MM.1S (cell line): ENCODE results near the gene PRXL2A.
"Not testable (repeated sequence)": the region's sequence is repeated elsewhere in the genome, so short reads cannot be mapped to it uniquely, and the experiment has no call there.

ENCODE experiments used
- DNase-seq: peaks from one replicate; pipeline ENCODE4 v3.0.0-alpha.2; 2015
- H2AFZ ChIP-seq: fragments of 300-600 bp; sonication (generic); 2 replicates; pipeline ENCODE4 v1.6.0; 2016; ENCODE audit warnings: antibody characterized with exemption, low read length
- H3F3A ChIP-seq: fragments of 300-600 bp; sonication (generic); 2 replicates; pipeline ENCODE4 v1.6.1; 2016; ENCODE audit warnings: mild to moderate bottlenecking, antibody characterized with exemption, low read length, moderate library complexity, mixed read lengths; ENCODE audit not compliant: insufficient read depth
- H3K27ac ChIP-seq: fragments of 300-600 bp; sonication (generic); 2 replicates; pipeline ENCODE4 v1.5.1; 2016; ENCODE audit warnings: mild to moderate bottlenecking, low read length
- H3K27me3 ChIP-seq: fragments of 300-600 bp; sonication (generic); replicated peaks from 2 replicates; pipeline ENCODE4 v1.6.0; 2016; ENCODE audit warnings: low read length; ENCODE audit not compliant: insufficient read depth
- H3K36me3 ChIP-seq: fragments of 300-600 bp; sonication (generic); replicated peaks from 2 replicates; pipeline ENCODE4 v1.6.1; 2016; ENCODE audit warnings: mild to moderate bottlenecking, low read length, mixed read lengths; ENCODE audit not compliant: insufficient read depth
- H3K4me1 ChIP-seq: fragments of 300-600 bp; sonication (generic); 2 replicates; pipeline ENCODE4 v1.6.1; 2016; ENCODE audit warnings: low read length, mixed read lengths
- H3K4me2 ChIP-seq: fragments of 300-600 bp; sonication (generic); 2 replicates; pipeline ENCODE4 v1.6.0; 2016; ENCODE audit warnings: low read depth, low read length
- H3K4me3 ChIP-seq: fragments of 300-600 bp; sonication (generic); 2 replicates; pipeline ENCODE4 v1.5.1; 2016; ENCODE audit warnings: low read length, mixed read lengths
- H3K79me2 ChIP-seq: fragments of 300-600 bp; sonication (generic); 2 replicates; pipeline ENCODE4 v1.6.1; 2016; ENCODE audit warnings: mixed run types, low read length, mixed read lengths
- H3K9ac ChIP-seq: fragments of 300-600 bp; sonication (generic); 2 replicates; pipeline ENCODE4 v1.6.1; 2016; ENCODE audit warnings: low read length, mixed read lengths
- H3K9me2 ChIP-seq: fragments of 300-600 bp; sonication (generic); replicated peaks from 2 replicates; pipeline ENCODE4 v1.6.1; 2016; ENCODE audit warnings: mild to moderate bottlenecking, low read length, mixed read lengths; ENCODE audit not compliant: insufficient read depth
- H3K9me3 ChIP-seq: fragments of 300-600 bp; sonication (generic); replicated peaks from 2 replicates; pipeline ENCODE4 v1.6.1; 2016; ENCODE audit warnings: mild to moderate bottlenecking, low read length, mixed read lengths; ENCODE audit not compliant: insufficient read depth
- H4K20me1 ChIP-seq: fragments of 300-600 bp; sonication (generic); 2 replicates; pipeline ENCODE4 v1.6.1; 2016; ENCODE audit warnings: mild to moderate bottlenecking, low read length, moderate library complexity, mixed read lengths; ENCODE audit not compliant: insufficient read depth
- CTCF ChIP-seq: fragments of 300-600 bp; sonication (generic); IDR thresholded peaks from 2 replicates; pipeline ENCODE4 v1.5.1; 2016; ENCODE audit warnings: antibody characterized with exemption, low read length, mixed read lengths
- EZH2 ChIP-seq: fragments of 300-600 bp; sonication (generic); optimal IDR thresholded peaks from 2 replicates; pipeline ENCODE3; 2017; ENCODE audit warnings: low read depth, mild to moderate bottlenecking, antibody characterized with exemption, low read length, mixed read lengths
- EZH2phosphoT487 ChIP-seq: fragments of 300-600 bp; sonication (generic); IDR thresholded peaks from 2 replicates; pipeline ENCODE4 v1.6.1; 2018; ENCODE audit warnings: antibody characterized with exemption, low read length

Gene PRXL2A

GRCh38 chr10:80408242-80409101 lies at the start of gene PRXL2A:
Gene PRXL2A, plus strand, starts transcription at chr10:80408551. Its CDS starts 11,917 bp downstream, at chr10:80420468.
- peak within 1 kb of the TSS; percentile 93 for H3K4me3 ChIP-seq
- H4K20me1 ChIP-seq = no peaks in the 10 kb centered on the region
- DNase-seq = peak; percentile 78
- peak within 1 kb of the TSS; percentile 59; the same call in 1 of the 2 replicates for H3K9ac ChIP-seq
- no peak within 1 kb of the TSS for H3K27ac ChIP-seq
- peak within 1 kb of the TSS; percentile 82 for H3K4me2 ChIP-seq
- H3K79me2 ChIP-seq = no peaks in the 10 kb centered on the region
- H2AFZ ChIP-seq = peak within 1 kb of the TSS; percentile 83
- H3F3A ChIP-seq = 0 out of 2 replicates have a peak, but pooled peaks cover 3% of the 10 kb centered on the region
- TF ChIP-seq CTCF (no peak), EZH2phosphoT487 (no peak), EZH2 (no peak)
- H3K36me3 ChIP-seq = no peaks in the 10 kb centered on the region
- H3K9me3 ChIP-seq = no peaks in the 10 kb centered on the region
- no peaks in the 10 kb centered on the region for H3K9me2 ChIP-seq
- no peaks in the 10 kb centered on the region for H3K4me1 ChIP-seq
- H3K27me3 ChIP-seq = no peaks in the 10 kb centered on the region

- H2AFZ ChIP-seq, H3K79me2 ChIP-seq, H3K9me3 ChIP-seq, H3F3A ChIP-seq, H3K36me3 ChIP-seq, H3K27ac ChIP-seq, DNase-seq, H3K4me3 ChIP-seq, H3K9ac ChIP-seq, H3K9me2 ChIP-seq, H3K4me2 ChIP-seq, H4K20me1 ChIP-seq, H3K27me3 ChIP-seq, H3K4me1 ChIP-seq: not testable (repeated sequence)
Measured at GRCh38 chr10:80358925-80359324, 49.4 kb upstream of the PRXL2A start.

GRCh38 chr10:80359644-80360043 lies 48.7 kb upstream of the PRXL2A start:
- no peak overlapping the region for H3K27ac ChIP-seq
- no peaks in the 10 kb centered on the region for H4K20me1 ChIP-seq
- DNase-seq = no peak
- no peak overlapping the region for H3K4me2 ChIP-seq
- no peak overlapping the region for H3K9ac ChIP-seq
- H3K27me3 ChIP-seq = no peaks in the 10 kb centered on the region
- no peak overlapping the region for H3K4me3 ChIP-seq
- no peak overlapping the region for H2AFZ ChIP-seq
- no peaks in the 10 kb centered on the region for H3F3A ChIP-seq
- TF ChIP-seq EZH2 (no peak), CTCF (no peak), EZH2phosphoT487 (no peak)
- H3K9me3 ChIP-seq = no peaks in the 10 kb centered on the region
- no peaks in the 10 kb centered on the region for H3K36me3 ChIP-seq
- H3K79me2 ChIP-seq = no peaks in the 10 kb centered on the region
- no peaks in the 10 kb centered on the region for H3K9me2 ChIP-seq
- H3K4me1 ChIP-seq = no peaks in the 10 kb centered on the region

GRCh38 chr10:80365510-80365909 lies 42.8 kb upstream of the PRXL2A start:
- no peak for DNase-seq
- Histone ChIP-seq H3K27me3 (no peaks in the 10 kb centered on the region), H3F3A (no peaks in the 10 kb centered on the region), H4K20me1 (no peaks in the 10 kb centered on the region), H3K79me2 (no peaks in the 10 kb centered on the region), H3K9me3 (no peaks in the 10 kb centered on the region), H2AFZ (no peak overlapping the region), H3K9ac (no peak overlapping the region), H3K36me3 (no peaks in the 10 kb centered on the region), H3K4me2 (no peak overlapping the region), H3K27ac (no peak overlapping the region), H3K4me3 (no peak overlapping the region), H3K4me1 (no peaks in the 10 kb centered on the region), H3K9me2 (no peaks in the 10 kb centered on the region)
- TF ChIP-seq EZH2phosphoT487 (no peak), CTCF (no peak), EZH2 (no peak)
